ENCODE measurements around the gene UST.

GRCh38 chr6:148745926-148746325 lies 904 bp upstream of the UST start:
- TF ChIP-seq CTCF (IDR thresholded peaks at IDR 0.05) (no peak), POLR2A (IDR thresholded peaks at IDR 0.05) (no peak), EP300 (IDR thresholded peaks at IDR 0.05) (no peak)
